ENCODE results near the gene PHF20. TPM values are rescaled to one million over a fixed set of nuclear protein-coding genes. Genes with fewer than 3 reads are reported as not detected.
A peak's percentile ranks its signal among the peaks of the same experiment; 100 is the strongest.

The PHF20 gene
- total RNA-seq, 2 donors from 2014 or later: 60.4 to 88.6 TPM

DNA sequence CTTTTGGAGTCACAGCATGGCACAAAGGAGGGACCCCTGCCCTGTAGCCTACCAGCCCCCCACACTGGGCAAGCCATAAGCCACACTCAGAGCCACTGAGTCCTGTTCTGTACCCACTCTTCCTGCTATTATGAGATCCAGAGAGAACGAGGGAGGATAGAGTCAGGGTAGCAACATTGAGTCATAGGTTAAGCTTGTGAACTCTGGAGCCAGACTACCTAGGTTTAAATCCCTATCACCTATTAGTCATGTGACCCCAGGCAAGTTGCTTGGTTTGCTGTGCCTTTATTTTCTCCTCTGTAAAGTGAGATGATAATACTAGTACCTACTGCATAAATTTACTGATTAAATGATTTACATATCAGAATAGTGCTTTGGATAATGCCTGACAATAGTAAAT lies 197.1 kb downstream of the PHF20 start:
- no peak for DNase-seq (ENCODE audit: low spot score)
- Mint-ChIP-seq H3K27me3 (peaks cover 0 to 6% of the 10 kb centered on the region in 2 donors), H3K4me3 (no peak overlapping the region), H3K27ac (no peak overlapping the region), H3K36me3 (no peaks in the 10 kb centered on the region), H3K4me1 (ENCODE audit: low read depth in 2 of 2) (no peaks in the 10 kb centered on the region), H3K9me3 (no peaks in the 10 kb centered on the region)
- no peak for ATAC-seq

DNA sequence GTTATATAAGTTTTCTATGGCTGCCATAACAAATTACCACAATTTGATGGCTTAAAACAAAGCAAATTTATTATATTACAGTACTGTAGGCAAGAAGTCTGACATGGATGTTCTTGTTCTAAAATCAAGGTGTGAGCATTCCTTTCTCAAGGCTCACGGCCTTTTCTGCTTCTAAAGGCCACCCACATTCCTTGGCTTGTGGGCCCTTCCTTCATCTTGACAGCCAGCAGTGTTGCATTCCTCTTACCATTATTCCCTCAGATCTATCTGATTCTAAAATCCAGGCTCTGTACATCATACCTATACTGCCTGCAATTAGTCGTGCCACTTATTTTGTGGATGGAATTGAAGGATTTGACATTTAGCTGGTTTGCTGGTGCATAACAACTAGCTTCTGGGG lies 200.2 kb downstream of the PHF20 start:
- no peaks in the 10 kb centered on the region for H3K4me1 Mint-ChIP-seq (ENCODE audit: low read depth in 2 of 2)
- H3K9me3 Mint-ChIP-seq: no peaks in the 10 kb centered on the region
- ATAC-seq (no peak), DNase-seq (ENCODE audit: low spot score) (no peak)
- no peak overlapping the region for H3K27ac Mint-ChIP-seq
- H3K4me3 Mint-ChIP-seq: no peak overlapping the region
- peaks cover 0 to 4% of the 10 kb centered on the region in 2 donors for H3K27me3 Mint-ChIP-seq
- H3K36me3 Mint-ChIP-seq: no peaks in the 10 kb centered on the region

DNA sequence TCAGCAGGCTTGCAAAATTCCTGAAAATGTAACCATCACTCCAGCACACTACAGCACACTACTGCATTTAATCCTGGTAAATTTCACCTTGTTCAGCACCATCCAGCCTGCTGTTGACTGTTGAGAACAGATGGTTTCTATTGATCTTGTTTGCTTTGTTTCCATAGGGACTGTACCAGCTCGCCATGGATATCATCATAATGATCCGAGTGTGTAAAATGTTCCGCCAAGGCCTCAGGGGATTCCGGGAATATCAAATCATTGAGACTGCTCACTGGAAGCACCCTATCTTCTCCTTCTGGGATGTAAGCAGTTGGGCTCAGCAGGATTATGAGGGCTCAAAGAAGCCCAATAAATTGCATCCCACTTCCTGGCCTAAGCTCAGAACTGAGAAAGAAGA lies 200.6 kb downstream of the PHF20 start:
- H3K27me3 Mint-ChIP-seq: peaks cover 0 to 5% of the 10 kb centered on the region in 2 donors
- H3K9me3 Mint-ChIP-seq: no peaks in the 10 kb centered on the region

DNA sequence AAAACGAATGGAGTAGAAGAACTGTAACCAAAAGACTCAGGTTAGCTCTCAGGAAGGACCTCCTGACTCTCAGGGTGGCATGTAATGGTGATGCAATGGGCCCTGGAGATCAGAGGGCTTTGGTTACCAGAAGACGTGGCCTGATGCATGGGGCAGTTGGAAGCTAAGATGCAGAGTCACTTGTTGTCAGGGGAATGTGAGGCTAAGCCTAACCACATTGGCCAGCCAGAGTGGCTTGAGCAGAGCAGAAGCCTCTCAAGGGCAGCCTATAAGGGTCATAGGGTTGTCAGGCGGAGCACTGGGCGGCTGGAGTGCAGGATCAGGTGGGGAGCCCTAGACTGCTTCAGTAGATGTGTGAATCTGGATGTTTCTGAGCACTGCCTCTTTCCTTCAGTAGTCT lies 202.4 kb downstream of the PHF20 start:
- Mint-ChIP-seq H3K27me3 (peaks cover 0 to 2% of the 10 kb centered on the region in 2 donors), H3K9me3 (no peaks in the 10 kb centered on the region), H3K27ac (no peak overlapping the region), H3K4me1 (ENCODE audit: low read depth in 2 of 2) (no peaks in the 10 kb centered on the region), H3K4me3 (no peak overlapping the region), H3K36me3 (no peaks in the 10 kb centered on the region)
- DNase-seq (ENCODE audit: low spot score): no peak
- ATAC-seq: no peak

More for the DNA sequence above, 200.6 kb downstream of the PHF20 start:
- Mint-ChIP-seq H3K36me3 (no peaks in the 10 kb centered on the region), H3K4me1 (ENCODE audit: low read depth in 2 of 2) (no peaks in the 10 kb centered on the region), H3K27ac (no peak overlapping the region), H3K4me3 (no peak overlapping the region)
- no peak for DNase-seq (ENCODE audit: low spot score)
- no peak for ATAC-seq

DNA sequence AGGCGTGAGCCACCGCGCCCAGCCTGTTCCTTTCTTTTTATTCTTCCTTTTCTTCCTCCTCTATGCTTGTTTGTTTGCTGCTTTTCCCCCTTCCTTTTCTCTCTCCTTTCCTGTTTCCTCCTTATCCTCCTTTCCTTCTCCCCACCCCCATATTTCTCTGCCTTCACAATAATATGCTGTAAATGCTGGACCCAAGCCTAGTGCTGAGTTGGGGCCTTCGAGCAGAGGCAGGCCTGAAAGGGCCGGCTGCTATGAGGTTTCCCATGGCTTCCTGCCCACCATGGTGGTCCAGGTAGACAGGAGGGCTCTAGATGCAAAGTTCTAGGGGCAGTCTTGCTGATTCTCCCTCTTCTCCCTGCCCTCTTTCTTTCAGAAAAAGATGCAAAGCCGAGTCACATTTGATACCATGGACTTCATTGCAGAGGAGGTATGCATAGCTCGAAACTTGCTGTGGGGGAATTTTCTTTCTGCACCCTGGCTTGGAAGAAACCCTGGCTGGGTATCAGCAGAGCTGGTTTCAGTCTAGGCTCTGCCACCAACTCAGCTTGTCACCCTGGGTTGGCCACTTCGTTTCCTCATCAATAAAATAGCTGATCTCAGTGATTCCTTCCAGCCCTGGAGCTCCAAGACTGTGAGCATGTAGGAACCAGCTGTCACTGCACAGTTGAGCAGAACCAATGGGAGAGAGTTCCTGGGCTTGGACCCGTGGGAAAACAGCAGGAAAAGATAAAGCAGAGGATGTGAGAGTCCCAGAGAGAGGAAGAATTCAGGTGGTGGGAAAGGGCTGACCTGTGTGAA lies 204.0 kb downstream of the PHF20 start:
- Mint-ChIP-seq H3K36me3 (no peaks in the 10 kb centered on the region), H3K4me1 (ENCODE audit: low read depth in 2 of 2) (no peaks in the 10 kb centered on the region), H3K9me3 (no peaks in the 10 kb centered on the region), H3K4me3 (no peak overlapping the region), H3K27ac (no peak overlapping the region), H3K27me3 (peaks cover 0 to 2% of the 10 kb centered on the region in 2 donors)
- no peak for DNase-seq (ENCODE audit: low spot score)
- no peak for ATAC-seq

DNA sequence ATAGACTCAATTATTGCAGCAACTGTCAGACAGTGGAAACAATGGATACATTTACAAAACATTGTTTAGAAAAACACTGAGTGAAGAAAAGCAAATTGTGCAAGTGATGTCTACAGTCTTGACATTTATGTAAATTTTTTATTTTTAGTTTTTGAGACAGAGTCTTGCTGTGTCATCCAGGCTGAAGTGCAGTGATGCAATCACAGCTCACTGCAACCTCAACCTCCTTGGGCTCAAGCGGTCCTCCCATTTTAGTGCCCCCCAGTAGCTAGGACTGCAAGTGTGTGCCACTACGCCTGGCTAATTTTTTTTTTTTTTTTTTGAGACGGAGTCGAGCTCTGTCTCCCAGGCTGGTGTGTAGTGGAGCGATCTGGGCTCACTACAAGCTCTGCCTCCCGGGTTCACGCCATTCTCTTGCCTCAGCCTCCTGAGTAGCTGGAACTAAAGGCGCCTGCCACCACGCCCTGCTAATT lies 206.3 kb downstream of the PHF20 start:
- no peaks in the 10 kb centered on the region for H3K36me3 Mint-ChIP-seq
- H3K9me3 Mint-ChIP-seq: no peaks in the 10 kb centered on the region
- ATAC-seq (no peak), DNase-seq (ENCODE audit: low spot score) (no peak)
- H3K4me3 Mint-ChIP-seq: no peak overlapping the region
- H3K4me1 Mint-ChIP-seq (ENCODE audit: low read depth in 2 of 2): peaks cover 0 to 2% of the 10 kb centered on the region in 2 donors
- H3K27me3 Mint-ChIP-seq: peaks cover 0 to 2% of the 10 kb centered on the region in 2 donors
- no peak overlapping the region for H3K27ac Mint-ChIP-seq

DNA sequence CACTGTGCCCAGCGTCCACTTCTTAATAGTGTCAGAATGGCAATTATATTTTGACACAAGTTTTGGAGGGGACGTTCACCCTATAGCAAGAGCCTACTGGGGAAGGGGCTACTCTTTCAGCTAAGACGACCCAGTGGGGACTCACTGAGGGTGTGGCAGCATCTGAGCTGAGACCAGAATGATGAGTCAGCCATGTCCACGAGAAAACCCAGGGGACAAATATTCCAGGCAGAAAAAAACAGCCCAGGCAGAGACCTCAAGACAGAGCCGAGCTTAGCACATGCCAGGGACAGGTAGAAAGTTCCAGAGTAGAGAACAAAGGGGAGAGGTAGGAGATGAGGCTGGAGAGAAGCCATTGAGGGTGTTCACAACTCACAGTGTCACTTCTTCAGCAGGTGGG lies 207.7 kb downstream of the PHF20 start:
- no peaks in the 10 kb centered on the region for H3K36me3 Mint-ChIP-seq
- no peak for ATAC-seq
- no peak for DNase-seq (ENCODE audit: low spot score)
- H3K4me1 Mint-ChIP-seq (ENCODE audit: low read depth in 2 of 2): peaks cover 6 to 7% of the 10 kb centered on the region in 2 donors
- H3K9me3 Mint-ChIP-seq: no peaks in the 10 kb centered on the region
- peaks cover 0 to 2% of the 10 kb centered on the region in 2 donors for H3K27me3 Mint-ChIP-seq
- H3K27ac Mint-ChIP-seq: no peak overlapping the region
- H3K4me3 Mint-ChIP-seq: no peak overlapping the region

DNA sequence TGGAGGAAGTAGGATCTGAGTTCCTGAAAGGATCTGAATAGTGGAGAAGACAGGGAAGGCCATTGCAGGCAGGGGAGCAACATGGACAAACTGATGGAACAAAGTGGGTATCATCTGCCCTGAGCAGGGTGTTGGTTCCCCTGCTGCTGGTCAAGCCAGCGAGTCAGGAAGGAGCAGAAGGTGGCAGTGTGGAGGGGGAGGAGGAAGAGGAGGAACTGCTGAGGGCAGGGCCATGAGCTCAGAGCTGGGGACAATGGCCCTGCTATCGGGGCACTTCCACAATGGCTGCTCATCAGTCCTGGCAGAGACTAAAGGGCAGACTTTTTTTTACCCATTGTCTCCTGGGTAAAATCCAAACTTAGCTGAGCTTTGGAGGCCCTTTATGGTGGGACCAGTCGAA lies 210.2 kb downstream of the PHF20 start:
- ATAC-seq: no peak
- Mint-ChIP-seq H3K9me3 (no peaks in the 10 kb centered on the region), H3K36me3 (no peaks in the 10 kb centered on the region), H3K4me3 (no peak overlapping the region), H3K27me3 (peaks cover 1 to 7% of the 10 kb centered on the region in 2 donors), H3K4me1 (ENCODE audit: low read depth in 2 of 2) (peaks cover 10 to 15% of the 10 kb centered on the region in 2 donors), H3K27ac (no peak overlapping the region)
- no peak for DNase-seq (ENCODE audit: low spot score)

DNA sequence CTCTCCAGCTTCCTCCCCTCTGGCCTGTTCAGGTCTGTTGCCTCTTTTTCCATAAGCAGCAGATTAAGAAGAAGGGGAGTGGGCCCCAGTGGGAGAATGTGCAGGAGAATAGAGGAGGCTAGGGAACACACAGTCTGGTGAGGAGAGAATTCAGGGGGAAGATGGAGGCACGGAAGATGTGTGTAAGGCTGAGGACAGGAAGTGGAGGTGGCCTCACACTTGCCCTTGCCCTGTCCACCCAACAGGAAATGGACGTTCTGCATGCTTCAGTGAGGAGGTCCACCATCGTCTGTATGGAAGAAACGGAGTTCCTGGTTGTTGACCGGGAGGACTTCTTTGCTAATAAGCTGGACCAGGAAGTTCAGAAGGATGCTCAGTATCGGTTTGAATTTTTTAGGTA lies 212.6 kb downstream of the PHF20 start:
- H3K9me3 Mint-ChIP-seq: no peaks in the 10 kb centered on the region
- no peaks in the 10 kb centered on the region for H3K36me3 Mint-ChIP-seq
- ATAC-seq (peak in 1 of 2 donors; percentile 59), DNase-seq (ENCODE audit: low spot score) (no peak)
- no peak overlapping the region for H3K4me3 Mint-ChIP-seq
- H3K27me3 Mint-ChIP-seq: peaks cover 5 to 16% of the 10 kb centered on the region in 2 donors
- peaks cover 10 to 15% of the 10 kb centered on the region in 2 donors for H3K4me1 Mint-ChIP-seq (ENCODE audit: low read depth in 2 of 2)
- peak overlapping the region; percentile 10 to 78 for H3K27ac Mint-ChIP-seq

DNA sequence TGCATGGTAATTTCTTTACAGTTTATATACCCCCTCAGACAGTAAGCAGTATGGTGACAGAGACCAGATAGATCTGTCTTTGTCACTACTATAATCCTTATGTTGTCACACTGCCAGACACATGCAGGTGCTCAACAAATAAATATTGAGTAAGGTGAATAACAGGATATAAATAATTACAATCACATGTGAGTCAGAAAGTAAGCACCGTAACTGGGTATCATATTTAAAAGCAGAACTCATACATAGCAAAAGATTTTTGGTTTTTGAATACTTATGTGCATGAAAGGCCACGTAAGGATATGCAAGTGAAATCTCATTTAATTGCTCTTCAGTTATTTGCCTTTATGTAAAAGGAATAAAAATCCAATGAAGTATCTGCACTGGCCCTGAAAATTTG lies 214.0 kb downstream of the PHF20 start:
- Mint-ChIP-seq H3K4me3 (no peak overlapping the region), H3K36me3 (no peaks in the 10 kb centered on the region), H3K9me3 (no peaks in the 10 kb centered on the region), H3K4me1 (ENCODE audit: low read depth in 2 of 2) (peaks cover 10 to 15% of the 10 kb centered on the region in 2 donors), H3K27ac (no peak overlapping the region), H3K27me3 (peaks cover 11 to 22% of the 10 kb centered on the region in 2 donors)
- no peak for ATAC-seq
- DNase-seq (ENCODE audit: low spot score): no peak

DNA sequence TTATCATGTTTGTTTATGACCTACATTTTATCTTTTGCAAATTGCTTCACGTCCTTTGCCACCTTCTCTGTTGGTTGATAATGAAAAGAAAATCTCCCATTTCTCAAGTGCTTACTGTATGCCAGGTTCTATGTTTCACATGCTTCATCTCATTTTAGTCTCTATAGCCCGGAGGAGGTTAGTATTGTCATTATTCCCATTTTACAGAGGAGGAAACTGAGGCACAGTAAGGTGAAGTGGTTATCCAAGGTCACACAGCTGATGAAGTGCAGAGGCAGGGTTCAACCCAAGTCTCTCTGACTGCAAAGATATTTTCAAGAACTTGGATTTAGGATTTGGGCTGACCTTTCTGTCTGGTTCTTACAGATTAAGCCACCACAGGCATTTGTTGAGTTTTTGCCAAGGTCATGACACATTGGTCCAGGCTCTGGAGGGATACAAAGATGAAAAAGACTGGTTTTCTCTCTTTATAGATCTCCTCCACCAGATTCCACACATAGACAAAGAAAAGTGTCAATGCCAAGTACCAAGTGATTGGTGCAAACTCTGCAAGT lies 217.2 kb downstream of the PHF20 start:
- ATAC-seq: no peak
- Mint-ChIP-seq H3K27me3 (peaks cover 15 to 22% of the 10 kb centered on the region in 2 donors), H3K9me3 (no peaks in the 10 kb centered on the region), H3K27ac (no peak overlapping the region), H3K36me3 (no peaks in the 10 kb centered on the region), H3K4me1 (ENCODE audit: low read depth in 2 of 2) (peaks cover 9 to 17% of the 10 kb centered on the region in 2 donors), H3K4me3 (no peak overlapping the region)
- no peak for DNase-seq (ENCODE audit: low spot score)

DNA sequence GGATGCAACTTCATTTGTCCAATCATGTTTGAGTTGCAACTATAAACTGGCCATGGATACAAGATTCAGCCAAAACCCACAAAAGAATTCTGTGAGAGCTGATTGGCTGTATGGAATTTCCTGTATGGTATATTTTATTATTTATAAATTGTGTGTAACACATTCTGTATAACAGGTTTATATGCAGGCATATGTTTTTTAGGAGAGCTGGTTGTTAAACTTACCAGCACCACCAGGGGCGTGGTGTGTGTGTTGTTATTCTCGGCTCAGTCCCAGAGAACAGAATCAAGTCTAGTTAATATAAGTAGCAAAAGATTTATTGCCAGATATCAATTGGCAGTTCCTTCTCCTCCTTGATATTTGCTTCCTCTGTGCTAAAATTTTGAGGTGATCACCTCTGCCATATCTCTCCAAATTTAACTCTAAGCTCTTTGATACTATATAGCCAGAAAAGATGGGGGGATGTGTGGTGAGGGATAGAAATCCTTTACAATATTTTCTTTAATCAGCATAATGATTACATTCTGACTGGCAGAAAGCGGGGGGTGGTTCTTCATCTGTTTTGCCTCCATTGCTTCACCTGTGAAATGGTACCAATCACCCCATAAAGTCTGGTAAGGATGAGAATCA lies 219.4 kb downstream of the PHF20 start:
- no peak overlapping the region for H3K27ac Mint-ChIP-seq

DNA sequence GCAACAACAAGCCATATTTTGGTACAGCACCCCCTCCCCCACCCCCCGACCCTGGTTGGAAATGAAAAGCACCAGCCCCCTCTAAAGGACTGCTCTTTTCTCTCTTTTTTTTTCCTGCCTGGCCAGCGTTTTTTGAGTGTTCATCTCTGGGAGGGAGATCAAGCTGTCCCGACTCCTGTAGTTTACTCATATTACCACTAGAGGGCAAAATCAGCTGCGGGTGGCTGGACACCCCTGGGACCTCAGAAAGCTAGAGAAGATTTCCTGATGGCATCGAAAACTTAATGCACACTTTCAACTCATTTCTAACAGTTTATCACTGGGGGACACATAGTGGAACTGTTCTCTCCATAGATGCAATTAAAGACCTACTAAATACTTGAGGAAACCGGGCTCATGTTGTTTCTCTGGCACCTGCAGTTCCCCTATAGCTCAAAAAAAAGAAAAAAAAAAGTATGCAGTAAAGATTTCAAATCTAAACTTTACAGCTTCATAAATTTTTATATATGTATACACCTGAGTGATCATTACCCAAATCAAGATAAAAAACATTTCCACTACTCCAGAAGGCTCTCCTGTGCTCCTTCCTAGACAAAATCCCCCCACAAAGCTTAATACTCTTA lies 221.0 kb downstream of the PHF20 start:
- H3K4me3 Mint-ChIP-seq: no peak overlapping the region
- no peaks in the 10 kb centered on the region for H3K9me3 Mint-ChIP-seq
- H3K27ac Mint-ChIP-seq: no peak overlapping the region
- ATAC-seq: peak; percentile 71 to 79
- no peaks in the 10 kb centered on the region for H3K36me3 Mint-ChIP-seq
- peaks cover 15% of the 10 kb centered on the region in 2 donors for H3K27me3 Mint-ChIP-seq
- peak; percentile 69 for DNase-seq (ENCODE audit: low spot score)
- H3K4me1 Mint-ChIP-seq (ENCODE audit: low read depth in 2 of 2): peaks cover 0 to 4% of the 10 kb centered on the region in 2 donors

More for the DNA sequence above, 219.4 kb downstream of the PHF20 start:
- Mint-ChIP-seq H3K4me1 (ENCODE audit: low read depth in 2 of 2) (peaks cover 0 to 8% of the 10 kb centered on the region in 2 donors), H3K9me3 (no peaks in the 10 kb centered on the region), H3K27me3 (peaks cover 15 to 22% of the 10 kb centered on the region in 2 donors), H3K4me3 (no peak overlapping the region), H3K36me3 (no peaks in the 10 kb centered on the region)
- no peak for ATAC-seq
- DNase-seq (ENCODE audit: low spot score): no peak

All from natural killer cell treated with Interleukin-12 subunit alpha and Interleukin-12 subunit beta and Interleukin-15 and Interleukin-18, amount 100 ng/mL, for 72 hours (primary cell).